Gastroesophageal sphincter (tissue), 4 donors: ENCODE measurements around the gene PDE4B. TPM values are rescaled to one million over a fixed set of nuclear protein-coding genes. Genes with fewer than 3 reads are reported as not detected.

Source experiments
- ATAC-seq: fragments of 150-250 bp; one replicate; pipeline ENCODE4 v1.9.1; 2016; ENCODE audit warnings: mild to moderate bottlenecking, moderate library complexity
- H3K27ac ChIP-seq, 4 donors: fragments of 200-600 bp; sonication (generic) in 3 of 4; 1 replicate in 3 of 4; 2 replicates in 1 of 4; pipeline ENCODE4 v1.5.1; 2016 to 2019
- H3K27me3 ChIP-seq: fragments of 200-600 bp; sonication (generic); one replicate; pipeline ENCODE4 v1.5.1; 2019
- H3K36me3 ChIP-seq, 2 donors: fragments of 200-600 bp; sonication (generic); one replicate each; pipeline ENCODE4 v1.5.1; 2019; ENCODE audit warnings: control low read depth in 1 of 2
- H3K4me1 ChIP-seq, 3 donors: fragments of 200-600 bp; sonication (generic); 1 replicate in 2 of 3; 2 replicates in 1 of 3; pipeline ENCODE4 v1.5.1; 2016 to 2019; ENCODE audit warnings: control low read depth in 2 of 3
- H3K4me3 ChIP-seq, 2 donors: fragments of 200-600 bp; sonication (generic); one replicate each; pipeline ENCODE4 v1.5.1; 2019; ENCODE audit warnings: mild to moderate bottlenecking in 1 of 2, moderate library complexity in 1 of 2
- H3K9me3 ChIP-seq, 3 donors: fragments of 200-600 bp; sonication (generic); one replicate each; pipeline ENCODE4 v1.5.1; 2017 to 2019; ENCODE audit warnings: control low read depth in 2 of 3
- CTCF ChIP-seq, 4 experiments: fragments of 200-600 bp in 2 of 4; fragments of 450-650 bp in 2 of 4; sonication (generic) in 1 of 4; IDR thresholded peaks; one replicate each; pipeline ENCODE4 v1.5.1; 2017 to 2019; ENCODE audit warnings: antibody characterized with exemption in 4 of 4, mild to moderate bottlenecking in 2 of 4, moderate library complexity in 2 of 4
- EP300 ChIP-seq: sonication (generic); formaldehyde crosslinking; IDR thresholded peaks from one replicate; pipeline ENCODE4 v1.6.1; 2017; ENCODE audit warnings: antibody characterized with exemption, mild to moderate bottlenecking
- POLR2A ChIP-seq, 2 donors: fragments of 450-650 bp; IDR thresholded peaks; one replicate each; pipeline ENCODE4 v1.6.1; 2017; ENCODE audit warnings: antibody characterized with exemption in 2 of 2, mild to moderate bottlenecking in 2 of 2, moderate library complexity in 1 of 2
- POLR2AphosphoS5 ChIP-seq: sonication (generic); formaldehyde crosslinking; IDR thresholded peaks from one replicate; pipeline ENCODE4 v1.6.1; 2017; ENCODE audit warnings: antibody characterized with exemption
- WGBS, 2 donors: methylation state at CpG; one replicate each; pipeline ENCODE4 v1.1.5; 2018; ENCODE audit warnings: low coverage in 1 of 2; 5-methylcytosine and 5-hydroxymethylcytosine counted together
- total RNA-seq, 4 donors: library from RNA; depleted of rRNA; stranded (reverse); fragments of >200 nt; gene quantifications; one replicate each; pipeline ENCODE4 v1.1.0, GENCODE V29; 2016

The PDE4B gene
- total RNA-seq, 4 donors from 2014 or later = 5.9 to 16.2 (median 8.8) TPM

DNA sequence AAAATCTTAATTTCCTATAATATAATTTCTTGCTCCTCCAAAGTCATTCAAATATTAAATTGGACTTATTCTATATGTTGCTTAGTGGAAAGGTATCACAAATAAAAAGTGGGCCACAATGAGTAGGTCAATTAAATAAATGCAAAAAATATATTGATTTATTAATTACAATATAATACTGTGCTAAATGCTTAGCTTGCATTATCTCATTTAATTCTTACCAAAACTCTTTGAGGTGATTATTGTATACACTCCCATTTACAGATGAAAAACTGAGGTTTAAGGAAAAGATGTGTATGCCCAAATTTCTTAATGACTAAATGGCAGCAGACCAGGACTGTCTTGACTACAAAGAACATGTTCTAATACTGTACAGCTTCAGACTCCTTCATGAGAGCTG, 415.9 kb downstream of the PDE4B start:
- Histone ChIP-seq H3K9me3 (no peaks in the 10 kb centered on the region), H3K27me3 (no peaks in the 10 kb centered on the region), H3K4me1 (peaks cover 0 to 11% (median 0%) of the 10 kb centered on the region in 3 donors), H3K36me3 (no peaks in the 10 kb centered on the region), H3K27ac (no peak overlapping the region), H3K4me3 (no peak overlapping the region)
- TF ChIP-seq POLR2AphosphoS5 = no peak
- TF ChIP-seq CTCF (IDR thresholded peaks at IDR 0.05) = no peak
- TF ChIP-seq POLR2A (IDR thresholded peaks at IDR 0.05) = no peak
- no peak for ATAC-seq

DNA sequence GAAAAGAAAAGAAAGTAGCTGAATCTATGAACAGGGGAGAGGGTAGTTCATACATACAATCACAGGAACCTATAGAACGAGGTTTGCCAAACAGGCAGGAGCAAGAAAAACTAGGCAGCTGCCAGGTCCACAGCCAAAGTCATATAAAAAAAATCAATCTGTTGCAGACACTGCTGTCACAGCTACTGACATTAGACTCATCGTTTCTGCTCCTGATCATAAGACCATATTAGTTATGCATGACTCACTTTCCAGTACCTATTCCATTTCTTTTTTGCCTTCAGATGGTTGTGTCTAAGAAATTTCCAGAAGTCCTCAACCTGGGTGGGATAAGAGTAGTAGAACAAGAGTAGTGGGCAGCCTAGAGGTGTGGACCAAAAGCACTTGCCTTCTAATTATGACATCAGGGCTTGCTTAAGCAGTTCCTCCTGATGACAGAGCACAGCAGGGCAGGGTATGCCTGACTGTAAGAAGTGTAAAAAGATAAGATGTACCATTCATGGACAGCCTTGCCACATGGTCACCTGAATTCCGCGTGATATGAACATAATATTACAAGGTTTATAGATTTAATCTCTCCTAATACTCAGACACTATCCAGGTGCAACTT, 418.0 kb downstream of the PDE4B start:
- Histone ChIP-seq H3K36me3 (no peaks in the 10 kb centered on the region), H3K4me1 (peaks cover 0 to 11% (median 0%) of the 10 kb centered on the region in 3 donors), H3K4me3 (no peak overlapping the region), H3K27me3 (no peaks in the 10 kb centered on the region), H3K27ac (no peak overlapping the region), H3K9me3 (no peaks in the 10 kb centered on the region)
- ATAC-seq = no peak
- 83 to 86% methylated on average over 4 of the region's 4 CpGs for WGBS, 2 donors
- TF ChIP-seq POLR2AphosphoS5 = no peak
- no peak for TF ChIP-seq CTCF (IDR thresholded peaks at IDR 0.05)

DNA sequence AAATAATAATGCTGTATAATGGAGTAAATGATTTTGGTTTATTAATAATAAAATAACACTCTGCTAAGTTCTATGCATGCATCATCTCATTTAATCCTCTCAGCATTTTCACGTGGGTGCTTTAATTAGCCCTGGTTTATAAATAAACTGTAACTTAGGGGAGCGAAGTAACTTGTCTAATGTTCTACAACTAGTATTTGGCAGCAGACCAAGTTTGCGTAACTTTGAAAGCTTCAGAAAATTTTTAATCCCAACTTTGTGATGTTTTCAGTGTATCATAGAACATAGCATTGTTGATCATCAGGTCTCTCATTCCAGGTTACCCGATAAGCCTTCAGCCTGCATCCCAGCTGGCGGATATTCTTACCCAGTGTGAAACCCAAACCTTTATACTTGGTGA, 418.8 kb downstream of the PDE4B start:
- Histone ChIP-seq H3K4me3 (no peak overlapping the region), H3K36me3 (no peaks in the 10 kb centered on the region), H3K27me3 (no peaks in the 10 kb centered on the region), H3K9me3 (no peaks in the 10 kb centered on the region), H3K27ac (no peak overlapping the region), H3K4me1 (peaks cover 0 to 11% (median 0%) of the 10 kb centered on the region in 3 donors)
- 67 to 68% methylated on average over 5 of the region's 5 CpGs for WGBS, 2 donors
- no peak for ATAC-seq
- no peak for TF ChIP-seq EP300
- no peak for TF ChIP-seq POLR2A (IDR thresholded peaks at IDR 0.05)
- TF ChIP-seq CTCF (IDR thresholded peaks at IDR 0.05) = no peak

GRCh38 chr1:66213491-66213890, 420.8 kb downstream of the PDE4B start:
- H3K27me3 ChIP-seq = no peaks in the 10 kb centered on the region

More at GRCh38 chr1:66213491-66213890, 420.8 kb downstream of the PDE4B start:
- ATAC-seq = no peak
- Histone ChIP-seq H3K9me3 (no peaks in the 10 kb centered on the region), H3K4me3 (no peak overlapping the region), H3K36me3 (no peaks in the 10 kb centered on the region), H3K4me1 (no peaks in the 10 kb centered on the region), H3K27ac (no peak overlapping the region)
- TF ChIP-seq CTCF (IDR thresholded peaks at IDR 0.05) = no peak
- TF ChIP-seq EP300 = no peak
- TF ChIP-seq POLR2A (IDR thresholded peaks at IDR 0.05) = no peak
- no peak for TF ChIP-seq POLR2AphosphoS5
- WGBS, 2 donors = 17 to 53% methylated on average over 2 of the region's 2 CpGs
